Measurements from ENCODE around the gene TMEM91.

Gene TMEM91

DNA sequence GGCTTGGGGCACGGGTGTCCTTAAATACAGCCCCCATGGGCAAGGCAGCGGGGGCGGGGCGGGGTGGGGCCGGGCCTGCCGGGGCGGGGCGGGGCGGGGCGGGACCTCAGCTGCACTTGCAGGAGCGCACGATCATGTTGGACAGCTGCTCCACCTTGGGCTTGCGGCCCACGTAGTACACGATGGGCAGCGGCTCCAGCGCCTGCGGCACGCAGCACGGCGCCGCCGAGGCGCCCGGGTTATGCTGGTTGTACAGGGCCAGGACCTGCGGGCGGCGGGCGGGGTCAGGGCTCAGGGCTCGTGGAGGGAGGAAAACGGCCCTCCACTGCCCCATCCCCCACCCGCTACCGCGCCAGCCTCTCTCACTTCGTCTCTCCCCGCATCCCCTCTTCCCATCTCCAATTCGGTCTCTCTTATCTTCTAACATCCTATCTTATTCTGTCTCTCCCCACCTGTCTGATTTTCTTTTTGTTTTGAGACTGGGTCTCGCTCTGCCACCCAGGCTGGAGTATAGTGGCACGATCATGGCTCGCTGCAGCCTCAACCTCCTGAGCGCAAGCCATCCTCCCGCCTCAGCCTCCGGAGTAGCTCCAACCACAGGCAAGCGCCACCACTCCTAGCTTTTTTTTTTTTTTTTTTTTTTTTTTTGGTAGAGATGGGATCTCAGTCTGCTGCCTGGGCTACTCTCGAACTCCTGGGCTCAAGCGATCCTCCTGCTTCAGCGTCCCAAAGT lies 45.2 kb upstream of the TMEM91 start:
- TF ChIP-seq, protein P1, sequence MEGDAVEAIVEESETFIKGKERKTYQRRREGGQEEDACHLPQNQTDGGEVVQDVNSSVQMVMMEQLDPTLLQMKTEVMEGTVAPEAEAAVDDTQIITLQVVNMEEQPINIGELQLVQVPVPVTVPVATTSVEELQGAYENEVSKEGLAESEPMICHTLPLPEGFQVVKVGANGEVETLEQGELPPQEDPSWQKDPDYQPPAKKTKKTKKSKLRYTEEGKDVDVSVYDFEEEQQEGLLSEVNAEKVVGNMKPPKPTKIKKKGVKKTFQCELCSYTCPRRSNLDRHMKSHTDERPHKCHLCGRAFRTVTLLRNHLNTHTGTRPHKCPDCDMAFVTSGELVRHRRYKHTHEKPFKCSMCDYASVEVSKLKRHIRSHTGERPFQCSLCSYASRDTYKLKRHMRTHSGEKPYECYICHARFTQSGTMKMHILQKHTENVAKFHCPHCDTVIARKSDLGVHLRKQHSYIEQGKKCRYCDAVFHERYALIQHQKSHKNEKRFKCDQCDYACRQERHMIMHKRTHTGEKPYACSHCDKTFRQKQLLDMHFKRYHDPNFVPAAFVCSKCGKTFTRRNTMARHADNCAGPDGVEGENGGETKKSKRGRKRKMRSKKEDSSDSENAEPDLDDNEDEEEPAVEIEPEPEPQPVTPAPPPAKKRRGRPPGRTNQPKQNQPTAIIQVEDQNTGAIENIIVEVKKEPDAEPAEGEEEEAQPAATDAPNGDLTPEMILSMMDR (IDR thresholded peaks at IDR 0.05; ENCODE audit: control insufficient read depth, insufficient read depth, low read depth, low read length, missing control alignments): no peak

DNA sequence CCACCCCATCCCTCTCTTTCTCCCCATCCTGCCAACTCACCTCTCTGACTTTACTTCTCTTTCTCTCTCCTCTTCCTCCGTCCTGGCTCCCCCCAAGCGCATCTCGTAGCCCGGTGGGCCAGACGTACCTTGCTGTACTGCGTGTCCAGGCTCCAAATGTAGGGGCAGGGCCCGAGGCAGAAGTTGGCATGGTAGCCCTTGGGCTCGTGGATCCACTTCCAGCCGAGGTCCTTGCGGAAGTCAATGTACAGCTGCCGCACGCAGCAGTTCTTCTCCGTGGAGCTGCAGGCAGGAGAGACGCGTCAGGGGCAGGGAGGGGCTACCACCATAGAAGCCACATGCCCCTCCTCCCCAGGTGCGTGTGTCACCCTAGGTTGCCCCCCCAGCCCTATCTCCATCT lies 44.3 kb upstream of the TMEM91 start:
- TF ChIP-seq, protein P1 (IDR thresholded peaks at IDR 0.05; ENCODE audit: control insufficient read depth, insufficient read depth, low read depth, low read length, missing control alignments): no peak
- H3K4me3 ChIP-seq (ENCODE audit: control insufficient read depth, low read depth, low read length): no peak overlapping the region
- DNase-seq (ENCODE audit: low read depth): no peak

More for the DNA sequence above, 45.2 kb upstream of the TMEM91 start:
- H3K4me3 ChIP-seq (ENCODE audit: control insufficient read depth, low read depth, low read length): no peak overlapping the region
- DNase-seq (ENCODE audit: low read depth): no peak

DNA sequence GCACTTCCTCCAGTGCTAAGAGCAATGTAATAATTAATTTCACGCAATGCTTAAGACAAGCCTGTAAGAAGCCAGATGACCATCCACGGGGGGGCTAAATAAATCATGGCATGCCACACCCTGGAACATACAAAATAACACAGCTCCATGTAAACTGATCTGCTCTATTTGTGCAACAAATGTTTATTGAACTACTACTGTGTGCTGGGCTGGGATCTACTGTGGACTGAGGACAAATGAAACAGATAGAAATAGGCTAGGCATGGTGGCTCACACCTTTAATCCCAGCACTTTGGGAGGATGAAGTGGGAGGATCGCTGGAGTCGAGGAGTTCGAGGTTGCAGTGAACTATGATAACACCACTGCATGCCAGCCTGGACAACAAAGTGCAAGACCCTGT lies 43.9 kb upstream of the TMEM91 start:
- TF ChIP-seq, protein P1 (IDR thresholded peaks at IDR 0.05; ENCODE audit: control insufficient read depth, insufficient read depth, low read depth, low read length, missing control alignments): no peak
- no peak overlapping the region for H3K4me3 ChIP-seq (ENCODE audit: control insufficient read depth, low read depth, low read length)
- DNase-seq (ENCODE audit: low read depth): no peak

DNA sequence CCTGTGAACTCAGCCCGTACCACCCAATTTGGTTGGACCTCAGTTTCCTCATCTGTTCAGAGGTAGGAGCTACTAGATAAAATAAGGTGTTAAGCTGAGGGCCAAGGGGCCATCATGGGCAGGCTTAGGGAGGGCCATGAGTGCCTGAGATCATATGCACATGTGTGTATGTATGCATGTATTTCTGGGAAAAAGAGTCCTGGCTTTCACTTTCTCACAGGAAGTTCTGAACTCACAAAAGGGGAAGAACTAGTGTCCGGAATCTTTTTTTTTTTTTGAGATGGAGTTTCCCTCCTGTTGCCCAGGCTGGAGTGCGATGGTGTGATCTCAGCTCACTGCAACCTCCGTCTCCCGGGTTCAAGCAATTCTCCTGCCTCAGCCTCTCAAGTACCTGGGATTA lies 41.5 kb upstream of the TMEM91 start:
- TF ChIP-seq, protein P1 (IDR thresholded peaks at IDR 0.05; ENCODE audit: control insufficient read depth, insufficient read depth, low read depth, low read length, missing control alignments): no peak
- no peak overlapping the region for H3K4me3 ChIP-seq (ENCODE audit: control insufficient read depth, low read depth, low read length)
- DNase-seq (ENCODE audit: low read depth): no peak

DNA sequence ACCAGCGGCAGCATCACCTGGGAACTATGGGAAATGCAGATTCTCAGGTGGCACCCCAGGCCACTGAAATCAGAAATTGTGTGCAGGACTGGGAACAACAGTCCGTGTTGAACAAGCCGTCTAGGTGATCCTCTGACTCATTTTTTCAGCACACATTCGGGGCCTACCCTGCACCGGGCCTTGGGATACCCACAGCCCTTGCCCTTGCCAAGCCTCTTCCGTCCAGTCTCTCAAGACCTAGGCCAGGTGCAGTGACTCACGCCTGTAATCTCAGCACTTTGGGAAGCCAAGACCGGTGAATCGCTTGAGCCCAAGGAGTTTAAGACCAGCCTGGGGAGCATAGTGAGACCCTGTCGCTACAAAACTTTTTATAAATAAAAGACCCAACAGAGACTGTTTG lies 40.9 kb upstream of the TMEM91 start:
- no peak overlapping the region for H3K4me3 ChIP-seq (ENCODE audit: control insufficient read depth, low read depth, low read length)
- TF ChIP-seq, protein P1 (IDR thresholded peaks at IDR 0.05; ENCODE audit: control insufficient read depth, insufficient read depth, low read depth, low read length, missing control alignments): no peak
- no peak for DNase-seq (ENCODE audit: low read depth)

DNA sequence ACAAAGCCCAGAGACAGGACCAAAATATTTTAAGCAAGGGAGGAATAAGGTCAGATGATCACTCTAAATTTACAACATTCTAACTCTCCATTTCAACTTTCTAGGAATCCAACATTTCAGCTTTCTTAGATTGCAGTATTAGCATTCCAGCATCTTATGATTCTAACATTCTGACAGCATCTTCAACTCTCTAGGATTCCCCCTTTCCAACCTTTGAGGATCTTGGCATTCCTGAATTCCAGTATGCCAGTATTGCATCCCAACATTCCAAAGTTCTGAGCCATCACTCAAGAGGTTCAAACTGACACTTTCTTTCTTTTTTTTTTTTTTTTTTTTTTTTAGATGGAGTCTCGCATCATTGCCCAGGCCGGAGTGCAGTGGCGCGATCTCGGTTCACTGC lies 36.4 kb upstream of the TMEM91 start:
- no peak for DNase-seq (ENCODE audit: low read depth)
- no peak overlapping the region for H3K4me3 ChIP-seq (ENCODE audit: control insufficient read depth, low read depth, low read length)
- TF ChIP-seq, protein P1 (IDR thresholded peaks at IDR 0.05; ENCODE audit: control insufficient read depth, insufficient read depth, low read depth, low read length, missing control alignments): no peak

All from AG09309 (cell line).